GM18870 (cell line): ENCODE results near the gene KRT73.

ENCODE experiments used
- ATAC-seq: cut with Tn5 transposase; IDR thresholded peaks from one replicate; pipeline ENCODE4 v1.9.1; 2021; ENCODE audit warnings: moderate library complexity; ENCODE audit not compliant: unreplicated experiment

Gene KRT73

DNA sequence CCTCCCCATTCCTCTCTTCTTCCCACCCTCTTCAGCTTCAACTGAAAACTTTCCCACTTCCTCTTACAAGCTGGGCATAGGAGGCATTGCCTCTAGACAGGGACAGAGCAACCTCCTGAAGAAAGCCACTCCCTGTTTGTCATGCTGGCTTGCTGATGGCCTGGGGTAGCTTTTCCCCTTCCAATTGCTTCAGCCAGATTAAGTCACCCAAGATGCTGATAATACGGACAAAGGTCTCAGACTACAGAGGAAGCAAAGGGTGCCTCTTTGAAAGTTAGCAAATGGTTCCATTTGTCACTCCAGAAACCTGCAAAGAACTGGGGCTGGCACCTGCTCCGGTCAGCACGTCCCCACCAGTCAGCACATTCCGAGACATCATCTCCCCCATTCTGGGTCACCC is 27.6 kb upstream of the KRT73 start:
- ATAC-seq, result no peak

DNA sequence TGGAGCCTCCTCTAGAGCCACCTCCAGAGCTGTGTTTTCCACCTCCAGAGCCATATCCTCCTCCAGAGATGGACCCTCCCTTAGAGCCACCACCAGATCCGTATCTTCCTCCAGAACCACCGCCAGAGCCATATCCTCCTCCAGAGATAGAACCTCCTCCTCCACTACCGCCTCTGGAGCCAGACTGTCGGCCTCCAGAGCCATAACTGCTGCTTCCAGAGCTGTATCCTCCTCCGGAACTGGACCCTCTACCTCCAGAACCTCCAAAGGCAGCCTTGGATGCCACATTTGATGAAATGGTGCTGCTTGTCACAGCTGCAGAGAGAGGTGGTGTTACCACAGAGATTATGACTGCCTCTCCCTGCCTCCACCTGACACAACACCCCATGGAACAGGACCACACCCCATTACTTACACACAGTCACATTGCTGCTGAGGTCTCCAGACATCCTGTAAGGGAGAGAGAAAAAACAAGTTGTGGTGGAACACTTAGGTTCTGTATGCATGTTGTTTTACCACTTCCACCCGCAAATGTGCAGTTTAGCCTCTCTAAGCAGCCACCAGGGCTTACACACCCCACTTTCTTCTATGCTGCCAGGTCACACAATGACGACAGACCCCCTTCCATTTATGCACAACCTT is 26.9 kb upstream of the KRT73 start:
- no peak for ATAC-seq

DNA sequence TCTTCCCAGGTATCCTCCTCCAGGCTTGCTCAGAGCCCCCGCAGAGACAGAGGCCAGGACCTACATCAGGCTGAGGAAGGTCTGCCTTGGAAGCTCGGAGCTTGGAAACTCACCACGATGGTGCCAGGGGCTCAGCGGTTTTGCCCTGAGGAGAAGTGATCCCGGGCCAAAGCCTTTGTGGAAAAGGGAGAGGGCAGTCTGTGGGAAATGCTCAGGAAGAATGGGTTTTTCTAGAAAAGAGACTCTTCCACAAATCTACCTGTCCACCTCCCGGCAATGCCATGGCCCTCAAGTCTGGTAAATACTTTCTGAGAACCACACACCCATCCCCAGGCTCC is 25.7 kb upstream of the KRT73 start:
- ATAC-seq, result no peak

DNA sequence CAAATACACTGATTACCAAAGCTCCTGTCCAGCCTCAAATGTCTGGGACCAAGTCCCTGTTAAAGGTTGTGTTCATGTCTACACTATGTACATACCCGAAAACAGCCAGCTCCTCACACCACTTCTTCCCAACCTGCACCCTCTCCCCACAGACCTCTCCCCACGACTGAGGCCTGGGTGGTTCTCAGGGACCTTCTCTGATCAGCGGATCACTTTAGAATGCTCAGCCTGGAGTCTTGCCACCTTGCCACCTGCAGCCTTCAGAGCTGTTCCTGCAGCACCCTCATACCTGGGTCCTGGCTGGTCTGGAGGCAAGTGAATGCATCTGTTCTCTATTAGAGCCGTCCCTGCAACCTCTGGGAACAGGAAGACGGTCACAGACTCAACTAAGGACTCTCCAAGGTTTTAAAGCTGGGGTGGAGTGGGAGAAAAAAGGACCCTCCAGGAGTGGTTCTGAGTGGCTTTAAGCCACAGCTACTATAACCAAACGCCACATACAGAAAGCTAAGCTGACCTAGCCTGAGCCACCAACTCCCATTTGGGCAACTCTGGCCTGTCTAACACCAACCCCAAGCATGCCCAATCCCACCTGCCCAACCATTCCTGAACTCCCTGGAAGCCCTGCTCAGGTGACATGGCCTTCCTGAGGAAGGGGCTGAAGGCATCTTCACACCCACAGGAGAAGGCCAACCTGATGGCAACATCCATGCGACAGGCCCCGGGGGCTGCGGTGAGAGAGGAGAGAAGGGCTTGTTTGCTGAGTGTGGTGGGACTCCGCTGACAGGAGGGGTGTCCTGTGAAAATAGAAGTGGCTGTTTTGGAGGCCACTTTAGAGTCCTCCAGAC is 25.1 kb upstream of the KRT73 start:
- no peak for ATAC-seq

DNA sequence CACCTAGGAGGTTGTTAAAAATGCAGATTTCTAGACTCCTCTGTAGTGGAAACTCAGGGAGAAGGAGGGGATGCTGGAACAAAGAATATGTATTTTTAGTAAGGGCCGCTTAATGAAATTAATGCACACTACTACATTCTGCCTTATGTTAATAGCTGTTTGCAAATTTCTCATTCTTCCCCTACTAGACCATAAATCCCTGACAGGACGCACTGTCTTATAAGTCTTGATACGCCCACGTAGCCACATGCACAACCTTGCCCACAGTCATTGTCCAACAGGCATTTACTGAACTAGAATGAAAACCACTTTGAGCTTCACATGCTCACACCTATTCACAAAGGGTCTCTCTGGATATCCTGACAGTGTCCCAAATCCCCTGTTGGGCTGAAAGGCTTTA is 23.1 kb upstream of the KRT73 start:
- no peak for ATAC-seq

DNA sequence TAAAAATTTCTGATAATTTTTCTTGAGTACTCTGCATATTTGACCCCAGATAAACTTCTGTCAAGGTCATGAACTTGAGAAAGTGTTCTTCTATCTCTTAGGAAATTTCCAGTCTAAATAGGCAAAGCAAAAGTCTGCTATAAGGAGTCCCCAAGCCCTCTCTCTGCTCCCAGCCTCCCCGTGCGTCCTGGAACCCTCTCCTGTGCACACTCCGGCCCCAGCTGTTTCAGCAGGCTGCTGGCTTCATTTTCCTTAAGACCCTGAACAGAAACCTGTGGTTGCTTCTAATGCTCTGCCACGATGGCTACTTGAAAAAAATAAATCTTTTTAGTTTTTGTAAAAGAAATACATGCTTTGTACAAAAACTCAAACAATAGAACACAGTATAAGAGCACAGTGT is 18.9 kb upstream of the KRT73 start:
- ATAC-seq, result no peak

DNA sequence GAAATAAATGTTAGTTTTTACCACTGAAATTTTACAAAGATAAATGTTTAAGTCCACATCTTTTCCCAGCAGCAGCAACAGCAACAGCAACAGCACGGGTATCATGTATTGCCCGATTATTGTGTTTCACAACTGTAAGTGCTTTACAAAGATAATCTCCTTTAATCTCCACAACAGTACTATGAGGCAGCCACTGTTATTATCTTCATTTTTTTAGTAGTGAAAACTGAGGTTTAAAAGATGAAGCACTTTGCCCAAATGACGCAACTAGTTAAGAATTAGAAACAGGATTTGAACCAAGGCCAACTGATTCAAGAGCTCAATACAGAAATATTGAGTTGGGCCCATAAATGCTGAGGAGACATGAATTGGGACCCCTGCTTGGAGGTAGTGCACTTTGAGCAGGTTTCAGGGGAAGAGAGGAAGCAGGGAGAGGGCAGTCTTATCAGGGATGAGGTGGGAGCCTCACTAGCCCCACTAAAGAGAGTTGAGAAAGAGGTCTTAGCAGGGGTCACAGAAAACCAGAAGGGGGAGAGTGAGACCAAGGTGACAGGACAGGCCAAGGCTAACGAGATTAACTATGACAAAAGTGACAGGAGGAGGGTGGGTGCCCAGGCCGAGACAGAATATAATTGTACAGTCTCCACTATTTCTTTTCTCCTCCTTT is 18.4 kb upstream of the KRT73 start:
- no peak for ATAC-seq

DNA sequence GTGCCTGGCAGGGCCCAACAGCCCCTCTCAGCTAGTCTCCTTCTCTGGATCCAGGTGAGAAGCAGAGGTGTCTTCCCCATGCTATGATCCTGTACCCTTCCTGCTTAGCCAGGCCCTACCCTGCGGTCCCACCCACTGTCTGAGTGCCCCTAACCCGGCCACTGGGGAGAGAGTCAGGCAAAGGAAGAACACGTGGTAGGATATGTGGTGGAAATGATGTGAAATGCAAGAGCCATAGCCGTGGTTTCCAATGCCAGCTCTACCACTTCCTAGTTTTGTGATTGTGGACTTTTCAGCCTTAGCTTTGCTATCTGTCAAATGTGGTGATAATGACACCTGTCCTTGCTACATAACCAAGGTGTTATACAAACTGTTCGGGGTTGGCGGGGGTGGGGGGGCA is 17.8 kb upstream of the KRT73 start:
- ATAC-seq, result no peak

DNA sequence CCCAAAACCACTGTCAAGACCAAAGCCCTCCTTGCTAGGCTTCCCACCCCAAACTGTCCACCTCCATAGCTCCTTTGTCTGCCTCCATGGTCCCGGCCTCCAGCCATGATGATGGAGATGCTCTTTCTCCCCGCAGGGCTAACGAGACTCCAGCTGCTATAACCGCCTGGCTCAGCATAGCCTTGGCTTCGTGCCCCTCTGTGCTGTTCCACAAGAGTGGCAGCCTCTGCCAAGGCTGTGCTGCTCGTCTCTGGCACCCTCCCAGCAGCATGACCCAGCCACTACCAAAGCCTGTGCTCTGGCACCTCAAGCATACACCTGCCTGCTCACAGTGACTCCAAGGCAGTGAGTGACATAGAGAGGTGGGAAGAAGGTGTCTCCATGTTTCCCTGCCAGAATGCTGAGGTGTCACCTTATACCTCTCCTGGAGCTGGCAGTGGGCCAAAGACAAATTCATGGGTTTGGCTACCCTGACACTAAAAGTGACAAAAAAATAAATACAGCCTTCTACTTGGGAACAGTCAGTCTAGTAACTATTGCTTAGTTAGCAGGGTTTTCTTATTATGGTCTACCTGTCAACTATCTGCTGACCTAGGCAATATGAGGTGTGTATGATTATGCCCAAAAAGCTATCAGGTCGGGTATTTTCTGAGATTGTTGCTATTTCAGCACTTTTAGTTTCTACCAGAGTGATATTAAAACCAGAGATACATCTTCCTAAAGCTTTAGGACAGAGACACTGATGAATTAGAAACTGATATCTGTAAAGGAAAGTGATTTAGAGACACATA is 16.1 kb upstream of the KRT73 start:
- ATAC-seq, result no peak

DNA sequence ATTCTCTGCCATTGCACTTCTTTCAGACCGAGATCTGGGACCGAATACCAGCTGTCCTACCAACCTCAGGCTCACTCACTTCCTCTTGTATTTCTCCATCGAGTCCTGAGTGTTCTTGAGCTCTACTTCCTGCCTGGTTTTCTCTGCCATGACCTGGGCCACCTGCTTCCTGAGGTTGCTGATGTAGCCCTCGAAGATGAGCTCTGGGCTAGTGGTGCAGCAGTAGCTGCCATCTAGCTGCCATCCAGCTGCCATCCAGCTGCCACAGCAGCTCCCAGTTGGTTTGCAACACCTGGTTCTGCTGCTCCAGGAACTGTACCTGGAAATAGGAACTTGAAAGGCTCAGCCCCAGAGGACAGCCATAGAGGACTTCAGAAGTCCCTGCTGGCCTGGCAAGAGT is 15.0 kb upstream of the KRT73 start:
- ATAC-seq, result no peak

DNA sequence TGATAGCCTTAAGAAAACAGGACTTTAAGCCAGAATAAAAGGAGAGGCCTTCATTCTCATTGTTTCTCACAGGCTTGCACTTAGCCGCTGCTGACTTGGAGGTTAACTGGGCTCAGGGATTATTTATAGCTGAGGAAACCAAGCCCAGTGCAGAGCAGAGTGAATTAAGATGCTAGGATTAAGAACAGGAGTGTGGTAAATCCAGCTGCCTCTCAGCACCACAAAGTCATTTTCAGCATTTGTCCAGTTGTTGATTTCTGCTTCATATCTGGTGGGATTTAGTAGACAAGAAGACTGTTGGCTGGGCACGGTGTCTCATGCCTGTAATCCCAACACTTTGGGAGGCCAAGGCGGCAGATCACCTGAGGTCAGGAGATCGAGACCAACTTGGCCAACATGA is 14.3 kb upstream of the KRT73 start:
- no peak for ATAC-seq

DNA sequence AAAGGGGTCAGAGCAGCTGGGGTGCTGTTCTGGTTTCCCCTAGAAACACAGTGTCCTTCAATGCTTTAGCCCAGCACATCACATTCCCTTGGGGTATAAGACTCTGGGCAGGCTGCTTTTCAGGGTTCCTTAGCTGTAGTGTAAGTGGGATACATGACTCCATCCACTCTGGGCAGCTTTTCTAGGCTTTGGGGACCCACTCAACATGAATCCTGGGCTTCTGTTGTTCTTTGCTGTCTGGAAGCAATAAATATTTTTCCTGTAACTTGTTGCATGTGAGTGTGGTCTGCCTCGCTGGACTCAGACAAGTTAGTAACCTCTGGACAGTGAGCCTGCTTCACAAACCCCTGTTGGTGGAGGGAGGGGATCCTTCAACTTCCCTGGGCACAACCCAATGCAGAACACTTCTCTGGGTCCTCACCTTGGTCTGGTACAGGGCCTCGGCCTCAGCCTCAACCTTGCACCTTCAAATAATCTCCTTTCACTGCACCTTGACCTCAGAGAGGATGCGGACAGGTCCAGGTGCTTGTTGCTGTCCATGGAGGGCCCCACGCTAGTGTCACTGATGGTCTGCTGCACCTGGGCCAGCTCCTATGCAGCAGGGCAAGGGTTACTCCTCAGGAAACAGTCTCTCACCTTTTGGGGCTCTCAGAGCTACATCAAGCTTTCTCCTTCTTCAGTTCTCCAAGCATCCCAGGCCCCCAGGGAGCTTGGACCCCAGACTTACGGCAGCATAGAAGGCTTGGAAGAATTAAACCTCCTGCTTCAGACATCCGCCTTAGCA is 13.5 kb upstream of the KRT73 start:
- no peak for ATAC-seq

DNA sequence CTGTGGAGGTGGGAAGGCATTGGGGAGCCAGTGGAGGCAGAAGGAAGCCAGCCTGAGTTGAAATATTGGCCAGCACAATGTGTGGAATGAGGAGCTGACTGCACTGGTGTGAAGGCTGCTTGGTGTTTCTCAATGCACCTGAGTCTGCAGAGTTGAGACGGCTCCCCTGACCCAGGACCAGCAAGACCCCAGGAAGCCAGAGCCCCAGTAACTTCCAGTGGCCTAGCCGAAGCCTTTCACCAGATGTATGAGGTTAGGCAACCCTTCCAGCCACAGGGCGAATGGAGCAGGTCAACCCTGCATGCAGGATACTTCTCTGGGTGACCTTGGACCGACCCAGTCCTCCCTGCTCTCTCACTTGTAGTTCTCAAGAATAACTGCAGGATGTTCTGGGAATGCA is 12.9 kb upstream of the KRT73 start:
- ATAC-seq, result no peak

DNA sequence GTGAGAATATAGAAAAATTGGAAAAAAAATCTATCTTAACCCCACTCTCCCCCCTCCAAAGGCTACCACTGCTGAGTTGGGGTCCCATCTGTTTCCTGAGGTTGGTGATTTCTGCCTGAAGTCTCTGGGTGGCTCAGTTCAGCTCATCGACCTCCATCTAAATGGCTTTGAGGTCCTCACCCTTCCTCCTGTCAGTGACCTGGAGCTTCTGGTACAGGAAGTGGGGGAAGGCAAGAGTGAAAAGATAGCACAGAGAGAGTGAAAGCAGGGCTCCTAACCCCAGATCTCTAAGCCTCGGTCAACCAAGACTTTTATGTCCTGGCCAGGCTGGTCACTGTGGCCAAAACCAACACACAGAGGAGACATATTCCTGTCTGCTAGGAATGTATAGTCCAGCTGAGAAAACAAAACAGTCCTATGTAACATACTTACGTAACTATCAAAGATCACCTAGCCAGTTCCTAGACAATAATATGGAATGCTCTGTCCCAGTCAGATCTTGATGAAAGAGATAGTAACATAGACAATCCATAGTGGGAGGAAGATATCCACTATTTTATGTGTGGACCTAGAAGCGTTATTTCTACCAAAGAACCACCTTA is 12.3 kb upstream of the KRT73 start:
- no peak for ATAC-seq

DNA sequence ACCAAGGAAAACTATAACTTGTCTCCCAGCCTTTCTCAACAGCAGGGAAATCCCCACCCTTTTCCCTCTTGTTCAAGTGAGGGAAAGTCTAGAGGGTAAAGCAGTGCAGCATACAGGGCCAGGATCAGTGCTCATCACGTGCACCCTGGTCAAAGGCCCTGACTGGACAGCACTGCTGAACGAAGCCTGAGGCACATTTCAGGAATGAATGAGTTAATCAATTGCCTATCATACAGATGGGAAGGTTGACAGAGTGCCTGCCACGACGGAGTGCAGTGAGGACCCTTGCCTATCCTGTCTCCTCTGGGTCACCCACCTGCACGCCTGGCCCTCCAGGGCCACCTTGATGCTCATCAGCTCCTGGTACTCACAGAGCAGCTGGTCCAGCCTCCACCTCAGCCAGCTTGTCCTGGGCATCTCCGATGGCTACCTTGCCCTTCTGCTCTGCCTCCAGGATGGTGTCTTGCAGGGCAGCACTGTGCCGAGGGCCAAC is 11.7 kb upstream of the KRT73 start:
- ATAC-seq, result no peak

DNA sequence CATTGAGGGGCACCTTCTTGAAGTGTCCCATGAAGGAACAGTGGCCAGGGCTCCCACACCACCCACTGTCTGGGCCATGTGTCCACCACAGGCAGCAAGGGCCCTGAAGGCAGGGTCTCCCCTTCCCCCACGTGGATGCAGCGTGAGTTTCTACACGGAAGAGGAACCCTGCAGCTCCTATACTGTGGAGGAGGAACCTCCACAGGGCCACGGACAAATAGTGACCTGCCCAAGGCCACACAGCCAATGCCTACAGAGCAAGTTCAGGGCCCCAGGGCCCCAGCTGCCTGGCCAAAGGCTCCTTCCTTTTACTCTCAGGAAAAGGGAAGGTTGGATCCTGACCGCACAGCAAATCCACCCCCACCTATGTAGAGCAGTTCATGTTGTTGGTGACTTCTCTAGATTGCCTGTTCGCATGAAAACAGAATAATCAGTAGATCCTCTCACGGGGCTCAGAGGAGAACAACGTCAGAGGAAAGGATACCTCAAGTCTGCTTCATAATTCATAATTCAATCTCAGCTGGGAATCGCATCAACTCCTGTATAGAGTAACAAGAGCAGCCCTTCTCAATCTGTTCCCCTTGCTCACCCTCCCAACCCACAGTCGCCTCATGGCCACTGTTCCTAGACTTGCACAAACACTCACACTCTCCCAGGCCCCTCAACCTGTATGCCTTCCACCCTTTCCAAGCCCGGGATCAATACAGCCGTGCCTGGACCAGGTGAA is 11.1 kb upstream of the KRT73 start:
- ATAC-seq, result no peak

DNA sequence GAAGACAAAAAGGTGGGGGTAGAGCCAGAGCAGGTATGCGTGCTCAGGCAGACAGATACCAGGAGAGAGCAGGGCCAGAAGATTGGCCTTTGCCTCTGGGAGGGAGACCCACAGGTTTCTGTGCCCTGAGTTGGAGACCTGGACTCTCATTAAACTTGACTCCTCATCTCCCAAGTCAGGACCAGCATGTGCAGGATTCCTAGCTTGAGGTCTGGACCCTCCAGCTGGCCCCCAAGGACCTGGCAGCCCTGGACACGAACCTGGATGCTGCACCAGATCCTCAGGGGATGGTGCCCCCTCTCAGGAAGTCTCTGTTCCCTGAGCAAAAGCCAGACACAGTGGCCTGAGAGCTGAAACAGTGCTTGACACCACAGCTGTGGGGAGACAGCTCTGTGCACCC is 10.5 kb upstream of the KRT73 start:
- ATAC-seq, result no peak

DNA sequence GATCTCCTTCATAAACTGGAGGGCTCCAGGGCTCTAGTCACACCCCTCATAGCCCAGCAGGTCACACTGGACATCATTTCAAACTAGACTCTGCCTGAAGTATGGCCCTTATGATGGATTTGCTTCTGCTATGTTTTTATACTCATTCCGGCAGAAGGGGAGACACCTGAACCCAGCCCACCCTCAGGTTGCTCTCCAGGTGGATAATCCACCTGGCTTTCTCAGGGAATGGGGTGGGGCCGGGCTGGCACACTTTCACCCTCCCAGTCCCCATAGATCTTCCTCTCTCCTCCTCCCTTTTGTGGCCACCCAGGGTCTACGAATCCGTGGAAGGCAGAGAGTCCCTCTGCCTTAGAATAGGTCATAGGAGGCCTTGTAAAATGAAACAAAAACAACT is 9.8 kb upstream of the KRT73 start:
- no peak for ATAC-seq

DNA sequence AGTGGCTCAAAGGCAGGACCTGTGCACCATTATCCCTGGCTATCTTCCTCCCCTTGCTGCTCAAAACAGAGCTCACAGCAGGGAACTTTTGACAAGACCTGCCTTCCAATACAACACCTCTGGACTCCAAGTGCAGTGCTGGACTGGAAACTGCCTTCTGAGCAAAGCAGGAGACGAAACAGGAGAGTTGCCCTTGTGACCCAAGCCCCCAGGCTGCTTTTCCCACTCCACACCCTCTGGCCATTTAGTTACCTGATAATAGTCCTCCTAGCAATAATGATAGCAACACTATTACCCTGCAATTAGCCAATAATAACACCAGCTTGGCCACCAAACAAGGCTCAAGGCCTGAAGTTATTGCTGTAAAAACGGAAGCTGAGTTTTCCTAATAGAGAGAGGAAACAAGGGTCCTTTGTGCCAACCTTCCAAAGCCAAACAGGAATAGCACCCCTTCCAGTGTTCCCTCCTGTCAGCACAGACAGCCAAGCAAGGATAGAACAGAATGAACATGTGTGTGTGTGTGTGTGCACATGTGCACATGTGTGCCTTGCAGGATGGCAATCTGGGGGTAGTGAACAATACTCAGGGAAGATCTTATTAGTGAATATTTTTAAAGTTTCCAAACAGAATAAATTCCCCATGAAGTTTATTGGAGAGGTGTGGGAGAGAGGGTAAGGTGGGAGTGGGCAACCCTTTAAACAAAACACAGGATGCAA is 9.2 kb upstream of the KRT73 start:
- ATAC-seq, result no peak
